Stomach (tissue), 9 donors: Measurements from ENCODE around the gene CFLAR. TPM values are rescaled to one million over a fixed set of nuclear protein-coding genes. Genes with fewer than 3 reads are reported as not detected.

Experiments used
- DNase-seq, 2 donors: peaks; one replicate each; pipeline versions ENCODE4 v3.0.0 to v3.0.0-alpha.2; 2013 to 2019
- H3K27ac ChIP-seq, 5 donors: fragments of 200-600 bp in 4 of 5; sonication (generic) in 4 of 5; one replicate each; pipeline ENCODE4 v1.5.1; 2013 to 2019; ENCODE audit warnings: mild to moderate bottlenecking in 1 of 5, moderate library complexity in 1 of 5
- H3K27me3 ChIP-seq, 3 donors: fragments of 200-600 bp; sonication (generic); one replicate each; pipeline ENCODE4 v1.5.1; 2017 to 2019; ENCODE audit warnings: mixed run types in 1 of 3
- H3K36me3 ChIP-seq, 4 donors: fragments of 200-600 bp; sonication (generic); 1 replicate in 3 of 4; 2 replicates in 1 of 4; pipeline ENCODE4 v1.5.1; 2016 to 2019
- H3K4me1 ChIP-seq, 4 donors: fragments of 200-600 bp; sonication (generic); one replicate each; pipeline ENCODE4 v1.5.1; 2016 to 2019
- H3K4me3 ChIP-seq, 4 donors: fragments of 200-600 bp; sonication (generic) in 3 of 4; one replicate each; pipeline ENCODE4 v1.5.1; 2016 to 2019; ENCODE audit warnings: mild to moderate bottlenecking in 1 of 4
- H3K9me3 ChIP-seq, 4 donors: fragments of 200-600 bp; sonication (generic); one replicate each; pipeline ENCODE4 v1.5.1; 2016 to 2019
- EP300 ChIP-seq: sonication (generic); formaldehyde crosslinking; IDR thresholded peaks from one replicate; pipeline ENCODE4 v1.6.1; 2017; ENCODE audit warnings: antibody characterized with exemption
- POLR2A ChIP-seq, 4 donors: fragments of 450-650 bp; IDR thresholded peaks; one replicate each; pipeline ENCODE4 v1.6.1; 2016; ENCODE audit warnings: antibody characterized with exemption in 4 of 4, control low read depth in 2 of 4, mild to moderate bottlenecking in 1 of 4, moderate library complexity in 1 of 4
- POLR2AphosphoS5 ChIP-seq, 3 donors: sonication (generic); formaldehyde crosslinking; IDR thresholded peaks; one replicate each; pipeline ENCODE4 v1.6.1; 2016; ENCODE audit warnings: antibody characterized with exemption in 3 of 3
- WGBS, 5 donors: extraction: QIAGEN DNeasy Blood & Tissue Kit in 3 of 5; methylation state at CpG; one replicate each; pipeline versions ENCODE4 v1.1.5 to v1.1.7; 2013 to 2018; 5-methylcytosine and 5-hydroxymethylcytosine counted together
- intact Hi-C: fragments of 100-400 bp; cut with DNase I; formaldehyde crosslinking; loops from one replicate; pipeline ENCODE4 v1.15.1; 2023; ENCODE audit warnings: low total_unique reads
- polyA plus RNA-seq, 3 donors: library from polyadenylated mRNA; stranded (reverse); fragments of 200-250 nt; gene quantifications; one replicate each; pipeline ENCODE4 v1.2.3, GENCODE V29; 2013
- total RNA-seq, 5 donors: library from RNA; depleted of rRNA; stranded (reverse); fragments of >200 nt; gene quantifications; one replicate each; pipeline versions ENCODE4 v1.1.0 to v1.2.3, GENCODE V29; 2014 to 2016
- TF ChIP-seq, protein P1 (sequence below), 7 experiments: fragments of 450-650 bp in 4 of 7; fragments of 200-600 bp in 3 of 7; sonication (generic) in 3 of 7; IDR thresholded peaks; one replicate each; pipeline ENCODE4 v1.5.1; 2016 to 2019; ENCODE audit warnings: antibody characterized with exemption in 7 of 7, control low read depth in 2 of 7, mild to moderate bottlenecking in 1 of 7
- donor health status: healthy with polysubstance abuse.
- donor health status: Bipolar disorder and iron deficiency.
- donor health status: healthy.

The CFLAR gene
- total and polyA plus RNA-seq, 8 donors = 23.3 to 424 (median 177) TPM

DNA sequence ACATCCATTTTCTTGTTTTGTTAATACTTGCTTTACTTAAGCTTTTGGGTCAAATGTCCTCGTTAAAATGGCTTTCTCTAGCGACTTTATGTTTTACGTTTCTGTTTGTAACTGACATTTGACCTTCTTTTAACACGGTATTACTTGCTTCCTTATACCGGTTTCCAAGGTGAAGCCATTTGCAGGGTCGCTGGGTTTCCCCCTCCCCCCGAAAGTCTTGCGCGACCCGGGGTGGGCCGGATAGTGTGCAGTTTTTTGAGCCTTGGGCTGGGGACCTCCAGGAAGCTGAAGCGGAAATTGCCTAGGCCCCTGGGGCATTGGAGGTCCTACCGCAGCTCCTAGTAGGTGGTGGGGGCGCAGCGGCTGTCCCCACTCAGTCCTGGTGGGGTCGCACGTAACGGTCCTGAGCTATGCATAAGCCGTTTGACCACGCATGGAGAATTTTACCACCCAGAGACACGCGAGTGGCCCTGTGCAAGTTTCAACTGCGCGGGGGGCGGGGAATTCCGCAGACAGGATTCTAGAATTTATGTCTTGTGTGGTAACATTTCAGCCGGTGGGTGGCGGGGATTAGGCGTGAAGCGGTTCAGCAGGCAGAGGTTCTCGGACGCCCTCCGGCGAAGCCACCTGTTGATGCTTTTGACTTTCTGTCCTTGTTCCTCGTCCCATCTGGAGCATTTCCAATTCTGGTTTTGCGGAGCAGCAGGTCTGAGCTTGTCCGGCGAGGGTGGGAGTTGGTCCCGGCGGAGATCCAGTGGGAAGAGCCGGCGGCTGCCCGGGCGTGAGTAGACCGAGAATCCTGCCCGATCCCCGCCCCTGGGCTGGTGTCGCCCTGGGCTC lies 2.4 kb downstream of the CFLAR start:
- Histone ChIP-seq H3K27me3 (no peaks in the 10 kb centered on the region), H3K4me3 (peak overlapping the region; percentile 61 to 93 (median 80)), H3K36me3 (peaks cover 0 to 5% (median 0%) of the 10 kb centered on the region in 4 donors), H3K4me1 (peaks cover 21 to 70% (median 49%) of the 10 kb centered on the region in 4 donors), H3K9me3 (no peaks in the 10 kb centered on the region), H3K27ac (peak overlapping the region; percentile 98 to 100 (median 99))
- peak in 2 of 3 donors; percentile 72 to 84 for TF ChIP-seq POLR2AphosphoS5 (IDR thresholded peaks at IDR 0.05)
- TF ChIP-seq EP300 = no peak
- no peak for TF ChIP-seq POLR2A (IDR thresholded peaks at IDR 0.05)
- TF ChIP-seq, protein P1, sequence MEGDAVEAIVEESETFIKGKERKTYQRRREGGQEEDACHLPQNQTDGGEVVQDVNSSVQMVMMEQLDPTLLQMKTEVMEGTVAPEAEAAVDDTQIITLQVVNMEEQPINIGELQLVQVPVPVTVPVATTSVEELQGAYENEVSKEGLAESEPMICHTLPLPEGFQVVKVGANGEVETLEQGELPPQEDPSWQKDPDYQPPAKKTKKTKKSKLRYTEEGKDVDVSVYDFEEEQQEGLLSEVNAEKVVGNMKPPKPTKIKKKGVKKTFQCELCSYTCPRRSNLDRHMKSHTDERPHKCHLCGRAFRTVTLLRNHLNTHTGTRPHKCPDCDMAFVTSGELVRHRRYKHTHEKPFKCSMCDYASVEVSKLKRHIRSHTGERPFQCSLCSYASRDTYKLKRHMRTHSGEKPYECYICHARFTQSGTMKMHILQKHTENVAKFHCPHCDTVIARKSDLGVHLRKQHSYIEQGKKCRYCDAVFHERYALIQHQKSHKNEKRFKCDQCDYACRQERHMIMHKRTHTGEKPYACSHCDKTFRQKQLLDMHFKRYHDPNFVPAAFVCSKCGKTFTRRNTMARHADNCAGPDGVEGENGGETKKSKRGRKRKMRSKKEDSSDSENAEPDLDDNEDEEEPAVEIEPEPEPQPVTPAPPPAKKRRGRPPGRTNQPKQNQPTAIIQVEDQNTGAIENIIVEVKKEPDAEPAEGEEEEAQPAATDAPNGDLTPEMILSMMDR (IDR thresholded peaks at IDR 0.05) = peak in 2 of 7 experiments; percentile 14 to 34
- DNase-seq = peak; percentile 84 to 94
- intact Hi-C loops = no loop called here
- 0 to 1% (median 1%) methylated on average over 22 to 48 of the region's 48 CpGs for WGBS, 5 donors

DNA sequence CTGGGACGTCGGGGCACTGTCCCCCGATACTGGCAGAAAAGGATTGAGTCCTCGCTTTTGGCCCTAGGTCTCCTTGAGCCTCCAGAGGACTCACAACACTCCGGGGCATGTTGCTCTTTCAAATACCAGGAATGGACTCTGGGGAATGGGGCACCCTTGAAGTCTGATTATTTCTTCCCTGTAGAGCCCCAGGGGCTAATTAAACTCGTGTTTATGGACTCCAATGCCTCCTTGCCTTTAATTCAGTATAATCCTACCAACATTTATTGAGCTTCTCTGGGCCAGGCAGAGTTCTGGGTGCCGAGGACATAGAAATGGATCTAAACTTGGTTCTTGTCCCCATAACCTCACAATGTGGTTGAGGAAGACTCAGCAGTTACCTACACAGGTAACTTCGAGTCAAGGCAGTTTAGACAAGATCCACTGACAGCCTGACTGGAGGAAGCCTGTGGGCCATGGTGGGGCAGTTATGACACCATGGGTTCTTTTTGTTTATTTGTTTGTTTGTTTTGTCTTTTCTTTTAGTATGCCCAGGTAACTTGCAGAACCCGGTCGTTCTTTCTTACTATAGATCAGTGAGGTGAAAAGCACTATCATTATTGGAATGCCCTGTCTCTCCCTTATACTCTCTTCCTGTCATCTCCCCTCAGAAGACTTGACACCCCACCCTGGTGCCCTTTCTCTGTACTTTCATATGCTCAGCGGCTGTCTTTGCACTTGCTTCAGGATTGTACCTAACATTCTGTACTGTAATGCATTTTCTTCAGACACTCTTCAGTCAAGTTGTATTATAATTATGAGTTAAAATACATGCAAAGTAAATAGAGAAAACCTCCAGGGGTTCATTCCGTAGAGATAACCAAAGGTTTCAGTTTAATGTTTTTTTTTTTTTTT lies 3.2 kb downstream of the CFLAR start:
- peaks cover 0 to 6% (median 0%) of the 10 kb centered on the region in 4 donors for H3K36me3 ChIP-seq
- peaks cover 28 to 77% (median 54%) of the 10 kb centered on the region in 4 donors for H3K4me1 ChIP-seq
- H3K4me3 ChIP-seq = peak overlapping the region; percentile 61 to 93 (median 80)
- TF ChIP-seq POLR2AphosphoS5 (IDR thresholded peaks at IDR 0.05) (no peak), POLR2A (IDR thresholded peaks at IDR 0.05) (no peak), EP300 (no peak)
- TF ChIP-seq, protein P1 (IDR thresholded peaks at IDR 0.05) = no peak
- no peak for DNase-seq
- 5 to 19% (median 10%) methylated on average over 7 to 12 of the region's 12 CpGs for WGBS, 5 donors
- H3K27me3 ChIP-seq = no peaks in the 10 kb centered on the region
- no peaks in the 10 kb centered on the region for H3K9me3 ChIP-seq
- intact Hi-C loops = no loop called here
- peak overlapping the region; percentile 96 to 100 (median 99) for H3K27ac ChIP-seq

DNA sequence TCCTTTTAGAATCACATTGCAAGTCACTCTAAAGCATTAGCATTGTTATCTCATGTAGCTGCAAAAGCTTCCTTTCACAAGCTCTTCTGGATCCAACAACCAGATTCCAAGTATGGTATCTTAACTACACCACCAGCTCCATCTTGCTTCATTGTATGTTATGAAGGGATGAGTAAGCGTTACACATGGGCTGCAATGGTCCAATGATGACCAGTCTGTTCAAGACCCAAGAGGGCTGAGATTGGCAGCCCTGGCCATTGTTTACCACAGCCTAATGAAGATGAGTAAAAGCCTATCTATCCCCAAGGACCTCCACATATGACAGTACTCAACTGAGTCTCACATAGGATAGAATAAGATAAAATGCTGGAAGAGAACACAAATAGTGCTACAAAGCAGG lies 6.3 kb downstream of the CFLAR start:
- no peaks in the 10 kb centered on the region for H3K9me3 ChIP-seq
- H3K4me3 ChIP-seq = peak overlapping the region in 3 of 4 donors; percentile 4 to 73 (median 61)
- H3K27me3 ChIP-seq = no peaks in the 10 kb centered on the region
- DNase-seq = no peak
- H3K27ac ChIP-seq = peak overlapping the region in 4 of 5 donors; percentile 99 to 100 (median 100)
- 73 to 88% (median 84%) methylated on average over 1 of the region's 1 CpG for WGBS, 5 donors
- peaks cover 53 to 91% (median 72%) of the 10 kb centered on the region in 4 donors for H3K4me1 ChIP-seq
- H3K36me3 ChIP-seq = peaks cover 0 to 6% (median 0%) of the 10 kb centered on the region in 4 donors
- TF ChIP-seq, protein P1 (IDR thresholded peaks at IDR 0.05) = no peak
- TF ChIP-seq EP300 (no peak), POLR2AphosphoS5 (IDR thresholded peaks at IDR 0.05) (no peak), POLR2A (IDR thresholded peaks at IDR 0.05) (no peak)
- intact Hi-C loops = no loop called here
